AG09309 (cell line): ENCODE results near the gene RNFT1.
A peak's percentile ranks its signal among the peaks of the same experiment; 100 is the strongest.
"Not testable (repeated sequence)": the region's sequence is repeated elsewhere in the genome, so short reads cannot be mapped to it uniquely, and the experiment has no call there.

Source experiments
- DNase-seq: peaks from one replicate; pipeline ENCODE4 v3.0.0-alpha.2; 2010; ENCODE audit warnings: low read depth
- H3K4me3 ChIP-seq: 2 replicates; pipeline ENCODE4 v1.5.1; 2011; ENCODE audit warnings: mild to moderate bottlenecking, low read depth, low read length, moderate library complexity; ENCODE audit not compliant: control insufficient read depth
- TF ChIP-seq, protein P1 (sequence below): IDR thresholded peaks from 2 replicates; pipeline ENCODE4 v1.5.1; 2011; ENCODE audit warnings: mild to moderate bottlenecking, low read depth, low read length, inconsistent platforms; ENCODE audit not compliant: insufficient read depth, control insufficient read depth; ENCODE audit errors: missing control alignments

RNFT1 gene

DNA sequence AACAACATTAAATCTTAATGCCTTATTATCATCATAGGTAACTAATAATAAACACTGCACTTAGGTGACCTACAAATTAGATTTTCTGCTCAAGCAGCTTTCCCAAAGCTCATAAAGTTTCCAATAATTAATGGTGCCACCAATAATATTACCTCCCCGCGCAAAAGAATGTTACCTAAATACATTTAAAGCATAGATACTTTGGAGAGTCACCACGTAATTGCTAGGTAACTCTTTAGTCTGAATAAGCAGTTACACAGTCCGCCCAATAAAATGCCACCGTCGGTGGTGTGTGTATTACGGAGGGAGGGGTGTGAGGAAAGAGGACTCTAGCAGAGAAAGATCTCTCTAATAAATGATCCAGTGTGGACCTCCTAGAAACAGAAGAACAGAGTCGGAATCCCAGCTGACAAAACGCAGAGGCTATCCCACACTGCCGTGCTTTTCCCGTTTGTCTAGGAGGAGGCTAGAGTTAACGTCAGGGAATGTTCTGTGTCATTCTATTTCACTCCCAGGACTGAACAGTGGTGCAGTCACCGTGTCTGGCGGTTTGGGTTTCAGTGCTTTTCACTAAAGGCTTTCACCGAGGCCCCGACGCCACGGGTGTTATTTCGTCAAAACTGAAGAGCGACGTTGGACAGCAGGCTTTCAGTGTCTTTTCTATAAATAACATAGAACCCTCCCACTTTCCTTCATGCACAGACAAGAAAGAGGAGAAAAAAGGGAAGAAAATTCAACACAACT is 630 bp downstream of the RNFT1 start:
- TF ChIP-seq, protein P1, sequence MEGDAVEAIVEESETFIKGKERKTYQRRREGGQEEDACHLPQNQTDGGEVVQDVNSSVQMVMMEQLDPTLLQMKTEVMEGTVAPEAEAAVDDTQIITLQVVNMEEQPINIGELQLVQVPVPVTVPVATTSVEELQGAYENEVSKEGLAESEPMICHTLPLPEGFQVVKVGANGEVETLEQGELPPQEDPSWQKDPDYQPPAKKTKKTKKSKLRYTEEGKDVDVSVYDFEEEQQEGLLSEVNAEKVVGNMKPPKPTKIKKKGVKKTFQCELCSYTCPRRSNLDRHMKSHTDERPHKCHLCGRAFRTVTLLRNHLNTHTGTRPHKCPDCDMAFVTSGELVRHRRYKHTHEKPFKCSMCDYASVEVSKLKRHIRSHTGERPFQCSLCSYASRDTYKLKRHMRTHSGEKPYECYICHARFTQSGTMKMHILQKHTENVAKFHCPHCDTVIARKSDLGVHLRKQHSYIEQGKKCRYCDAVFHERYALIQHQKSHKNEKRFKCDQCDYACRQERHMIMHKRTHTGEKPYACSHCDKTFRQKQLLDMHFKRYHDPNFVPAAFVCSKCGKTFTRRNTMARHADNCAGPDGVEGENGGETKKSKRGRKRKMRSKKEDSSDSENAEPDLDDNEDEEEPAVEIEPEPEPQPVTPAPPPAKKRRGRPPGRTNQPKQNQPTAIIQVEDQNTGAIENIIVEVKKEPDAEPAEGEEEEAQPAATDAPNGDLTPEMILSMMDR: no peak
- peak overlapping the region; percentile 100 for H3K4me3 ChIP-seq
- DNase-seq: no peak

DNA sequence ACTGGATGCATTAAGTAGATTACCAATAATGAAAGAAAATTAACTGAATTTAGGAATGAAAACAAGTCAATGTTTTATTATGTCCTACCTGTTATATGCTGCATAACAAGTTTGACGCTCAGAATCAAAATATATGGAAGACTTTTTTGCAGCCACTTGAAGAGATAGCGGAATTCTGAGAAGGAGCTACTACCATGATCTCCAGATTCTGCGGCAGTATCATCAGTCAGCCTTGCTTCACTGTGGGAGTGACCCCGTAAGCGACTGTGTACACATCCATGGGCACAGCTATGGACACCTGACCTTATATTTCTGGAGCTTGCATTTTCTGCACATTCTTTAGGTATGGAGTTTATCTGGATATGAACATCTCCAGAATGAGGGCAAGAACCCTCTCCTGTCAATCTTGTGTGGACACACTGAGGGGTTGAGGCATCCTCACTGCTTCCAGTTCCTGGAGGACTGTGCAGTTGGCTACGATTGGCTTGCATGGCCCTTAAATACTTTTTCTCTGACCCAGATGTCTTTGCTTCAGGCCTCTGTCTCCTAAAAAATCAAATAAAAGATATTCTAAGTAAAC is 1.7 kb downstream of the RNFT1 start:
- TF ChIP-seq, protein P1: no peak
- DNase-seq: no peak
- H3K4me3 ChIP-seq: no peak overlapping the region

DNA sequence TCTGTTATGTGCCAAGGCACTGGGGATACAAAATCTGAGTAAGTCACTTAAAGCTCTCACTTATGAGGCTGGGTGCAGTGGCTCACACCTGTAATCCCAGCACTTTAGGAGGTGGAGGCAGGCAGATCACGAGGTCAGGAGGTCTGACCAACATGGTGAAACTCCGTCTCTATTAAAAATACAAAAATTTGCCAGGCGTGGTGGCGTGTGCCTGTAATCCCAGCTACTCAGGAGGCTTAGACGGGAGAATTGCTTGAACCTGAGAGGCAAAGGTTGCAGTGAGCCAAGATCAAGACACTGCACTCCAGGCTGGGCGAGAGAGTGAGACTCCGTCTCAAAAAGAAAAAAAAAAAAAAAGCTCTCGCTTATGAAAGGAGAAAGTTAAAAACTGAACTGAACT is 5.0 kb downstream of the RNFT1 start:
- not testable (repeated sequence) for DNase-seq, H3K4me3 ChIP-seq

DNA sequence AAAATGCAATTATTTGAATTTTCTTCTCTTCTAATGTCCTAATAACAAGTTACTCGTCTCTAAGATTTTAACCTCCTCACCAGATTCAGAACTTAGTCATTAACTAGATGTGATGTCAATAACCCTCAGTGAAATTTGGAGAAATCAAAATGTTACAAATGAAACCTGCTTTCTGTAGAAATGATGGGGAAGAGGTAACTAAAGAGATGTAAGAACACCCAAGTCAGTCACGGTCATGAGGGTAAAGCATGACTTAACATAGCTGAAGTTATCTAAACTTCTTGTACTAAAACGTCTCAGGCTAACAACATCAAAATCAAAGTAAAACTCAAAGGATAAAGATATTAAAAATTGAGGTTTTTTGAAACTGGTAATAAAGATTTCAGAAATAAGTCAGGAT is 9.7 kb downstream of the RNFT1 start:
- TF ChIP-seq, protein P1: no peak
- DNase-seq: no peak
- no peak overlapping the region for H3K4me3 ChIP-seq

DNA sequence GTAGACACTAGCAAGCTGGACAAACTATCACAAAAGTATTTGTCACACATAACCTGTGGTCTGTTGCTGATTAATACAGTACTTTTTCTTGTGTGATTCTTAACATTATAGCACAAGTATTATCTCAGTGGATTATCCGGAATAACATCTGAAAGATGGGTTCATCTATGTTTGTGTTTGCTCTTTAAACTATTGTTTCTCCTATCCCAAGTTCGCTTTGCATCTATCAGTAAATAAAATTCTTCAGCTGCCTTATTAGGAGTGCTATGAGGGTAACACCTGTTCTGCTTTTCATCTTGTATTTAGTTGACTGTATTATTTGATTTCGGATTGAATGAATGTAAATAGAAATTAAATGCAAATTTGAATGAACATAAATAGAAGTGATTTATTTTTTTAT is 14.5 kb downstream of the RNFT1 start:
- H3K4me3 ChIP-seq: no peak overlapping the region
- DNase-seq: no peak
- TF ChIP-seq, protein P1: no peak

DNA sequence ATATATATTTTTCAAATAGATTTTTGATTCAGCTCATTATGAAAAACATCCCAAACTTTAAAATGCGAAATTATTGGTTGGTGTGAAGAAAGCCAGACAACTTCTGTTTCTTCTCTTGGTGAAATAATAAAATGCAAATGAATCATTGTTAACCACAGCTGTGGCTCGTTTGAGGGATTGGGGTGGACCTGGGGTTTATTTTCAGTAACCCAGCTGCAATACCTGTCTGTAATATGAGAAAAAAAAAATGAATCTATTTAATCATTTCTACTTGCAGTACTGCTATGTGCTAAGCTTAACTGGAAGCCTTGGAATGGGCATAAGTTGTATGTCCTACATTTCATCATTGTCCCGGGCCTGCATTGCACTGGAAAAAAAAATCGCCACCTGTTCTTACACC is 17.2 kb downstream of the RNFT1 start:
- DNase-seq, H3K4me3 ChIP-seq: not testable (repeated sequence)

DNA sequence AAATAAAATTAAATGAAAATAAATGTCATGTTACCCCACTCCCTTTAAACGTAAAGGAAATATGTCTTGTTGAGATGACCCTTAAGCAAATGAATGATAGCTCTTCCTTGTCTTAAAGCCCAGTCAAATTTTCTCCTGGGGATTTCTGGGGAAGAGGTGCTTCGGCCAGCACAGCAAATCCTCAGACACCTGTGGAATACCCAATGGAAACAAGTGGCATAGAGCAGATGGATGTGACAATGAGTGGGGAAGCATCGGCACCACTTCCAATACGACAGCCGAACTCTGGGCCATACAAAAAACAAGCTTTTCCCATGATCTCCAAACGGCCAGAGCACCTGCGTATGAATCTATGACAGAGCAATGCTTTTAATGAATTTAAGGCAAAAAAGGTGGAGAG is 18.1 kb downstream of the RNFT1 start:
- DNase-seq, H3K4me3 ChIP-seq: not testable (repeated sequence)

DNA sequence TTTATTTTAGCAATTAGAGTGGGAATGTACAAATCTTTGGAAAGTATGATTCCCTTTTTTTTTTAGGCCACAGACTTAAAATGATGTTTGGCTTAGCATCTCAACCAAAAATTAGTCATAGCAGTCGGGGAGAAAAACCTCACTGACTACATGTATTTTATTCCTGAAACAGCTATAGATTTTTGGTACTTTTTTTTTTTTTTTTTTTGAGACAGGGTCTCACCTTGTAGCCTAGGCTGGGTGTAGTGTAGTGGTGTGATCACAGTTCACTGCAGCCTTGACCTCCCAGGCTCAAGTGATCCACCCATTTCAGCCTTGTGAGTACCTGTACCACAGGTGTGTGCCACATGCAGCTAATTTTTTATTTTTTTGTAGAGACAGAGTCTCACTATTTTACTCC is 23.4 kb downstream of the RNFT1 start:
- TF ChIP-seq, protein P1: no peak
- no peak overlapping the region for H3K4me3 ChIP-seq
- DNase-seq: no peak

DNA sequence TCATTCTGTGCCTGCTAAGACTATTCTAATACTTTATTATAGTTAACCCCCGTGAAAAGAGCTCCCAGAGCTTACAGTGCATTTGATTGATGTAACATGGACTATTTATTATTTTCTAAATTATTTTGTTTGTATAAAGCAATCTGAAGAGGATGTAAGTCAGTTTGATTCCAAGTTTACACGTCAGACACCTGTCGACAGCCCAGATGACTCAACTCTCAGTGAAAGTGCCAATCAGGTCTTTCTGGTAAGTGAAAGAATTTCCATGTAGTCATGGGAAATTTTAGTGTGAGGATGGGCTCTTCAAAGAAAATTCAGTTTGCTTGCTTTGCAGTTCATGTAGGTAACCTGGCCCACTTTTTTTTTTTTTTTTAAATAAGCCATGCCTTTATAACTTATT is 23.8 kb downstream of the RNFT1 start:
- H3K4me3 ChIP-seq, DNase-seq: not testable (repeated sequence)

DNA sequence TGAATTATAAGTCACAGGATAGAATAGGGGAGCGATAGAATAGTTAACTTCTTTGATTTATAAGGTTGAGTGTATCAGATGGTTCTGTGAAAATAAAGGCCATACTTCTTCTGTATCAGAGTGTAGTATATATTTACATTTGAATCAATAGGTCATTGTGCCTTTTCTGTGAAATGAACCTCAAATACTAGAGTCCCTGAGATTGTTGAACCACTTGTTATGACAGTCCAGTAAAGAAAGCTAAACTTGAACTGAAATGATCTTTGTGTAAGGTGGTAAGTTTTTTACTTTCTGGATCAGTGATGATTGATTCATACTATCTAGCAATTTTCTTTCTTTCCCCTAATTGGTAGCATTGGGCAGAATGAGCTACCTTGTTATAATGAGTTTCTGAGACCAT is 31.2 kb downstream of the RNFT1 start:
- DNase-seq, H3K4me3 ChIP-seq: not testable (repeated sequence)

DNA sequence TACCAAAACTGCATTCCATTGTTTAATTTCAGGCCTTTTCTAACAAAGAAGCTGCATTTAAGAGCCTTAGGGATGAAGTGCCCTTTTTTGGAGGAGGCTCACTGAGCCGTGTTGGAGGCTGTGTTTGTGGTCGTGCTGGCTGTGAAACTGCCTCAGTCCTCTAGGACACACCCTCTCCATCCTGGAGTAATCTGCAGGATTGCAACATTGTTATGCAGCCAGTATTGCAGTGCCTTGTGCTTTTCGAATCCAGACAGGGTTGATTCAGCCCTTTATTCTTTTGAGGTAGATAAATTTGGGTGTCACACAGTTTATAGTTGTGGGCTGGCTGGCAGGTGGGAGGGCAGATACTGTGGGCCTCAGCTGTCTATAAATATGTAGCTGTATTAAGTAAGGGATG is 33.8 kb downstream of the RNFT1 start:
- peak; percentile 29 for DNase-seq

DNA sequence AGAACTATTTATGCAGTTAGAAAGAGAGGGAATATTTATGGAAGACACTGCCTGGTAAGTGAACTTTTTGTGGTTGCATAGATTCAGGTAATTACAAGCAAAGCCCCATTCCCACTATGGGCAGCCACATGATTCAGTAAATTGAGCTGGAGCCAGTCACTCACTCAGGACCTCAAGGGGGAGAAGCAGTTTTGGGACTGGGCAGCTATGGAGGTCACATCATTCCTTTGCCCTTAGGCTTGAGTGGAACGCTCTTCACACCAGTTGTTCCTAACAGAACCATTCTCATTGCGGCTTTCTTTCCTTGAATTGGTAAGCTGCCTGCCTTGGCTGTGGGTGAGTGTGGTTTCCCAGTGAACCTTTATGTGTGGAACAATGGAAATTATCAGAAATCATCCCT is 34.4 kb downstream of the RNFT1 start:
- H3K4me3 ChIP-seq: not testable (repeated sequence)

More for the DNA sequence above, 33.8 kb downstream of the RNFT1 start:
- not testable (repeated sequence) for H3K4me3 ChIP-seq

More for the DNA sequence above, 34.4 kb downstream of the RNFT1 start:
- not testable (repeated sequence) for DNase-seq
